HT1080 (cell line): ENCODE measurements around the gene EXOSC5. TPM values are rescaled to one million over a fixed set of nuclear protein-coding genes. Genes with fewer than 3 reads are reported as not detected.
"Not testable (repeated sequence)": the region's sequence is repeated elsewhere in the genome, so short reads cannot be mapped to it uniquely, and the experiment has no call there.

ENCODE experiments used
- DNase-seq: peaks from one replicate; pipeline ENCODE4 v3.0.0-alpha.2; 2015; ENCODE audit warnings: low read depth
- total RNA-seq: library from RNA; depleted of rRNA; stranded (reverse); fragments of >200 nt; shearing (Covaris generic); gene quantifications from 2 replicates; pipeline ENCODE4 v1.2.3, GENCODE V29; 2014

The EXOSC5 gene
- total RNA-seq, 1 experiment from 2014 or later, result 64.9 TPM

DNA sequence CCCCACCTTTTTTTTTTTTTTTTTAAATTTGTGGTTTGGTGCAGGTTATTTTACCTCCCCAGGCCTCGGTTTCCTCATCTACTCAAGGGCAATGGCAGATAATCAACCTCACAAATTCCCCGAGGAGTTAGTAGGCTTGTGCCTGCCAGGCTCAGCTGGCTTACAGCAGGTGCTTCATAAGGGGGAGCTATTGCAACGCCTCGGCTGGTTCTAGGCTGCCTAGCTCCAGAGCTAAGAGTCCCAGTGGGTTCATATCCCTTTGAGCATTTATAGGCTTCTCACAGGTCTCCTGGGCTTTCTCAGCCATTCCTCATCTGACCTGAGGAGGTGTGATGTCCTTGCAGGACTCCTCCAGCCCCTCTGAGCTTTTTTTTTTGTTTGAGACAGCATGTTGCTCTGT is 11.1 kb upstream of the EXOSC5 start:
- DNase-seq, result no peak

- DNase-seq, result no peak
Observed at GRCh38 chr19:41407271-41407670, 10.1 kb upstream of the EXOSC5 start.

GRCh38 chr19:41405776-41406175 is 8.6 kb upstream of the EXOSC5 start:
- no peak for DNase-seq

DNA sequence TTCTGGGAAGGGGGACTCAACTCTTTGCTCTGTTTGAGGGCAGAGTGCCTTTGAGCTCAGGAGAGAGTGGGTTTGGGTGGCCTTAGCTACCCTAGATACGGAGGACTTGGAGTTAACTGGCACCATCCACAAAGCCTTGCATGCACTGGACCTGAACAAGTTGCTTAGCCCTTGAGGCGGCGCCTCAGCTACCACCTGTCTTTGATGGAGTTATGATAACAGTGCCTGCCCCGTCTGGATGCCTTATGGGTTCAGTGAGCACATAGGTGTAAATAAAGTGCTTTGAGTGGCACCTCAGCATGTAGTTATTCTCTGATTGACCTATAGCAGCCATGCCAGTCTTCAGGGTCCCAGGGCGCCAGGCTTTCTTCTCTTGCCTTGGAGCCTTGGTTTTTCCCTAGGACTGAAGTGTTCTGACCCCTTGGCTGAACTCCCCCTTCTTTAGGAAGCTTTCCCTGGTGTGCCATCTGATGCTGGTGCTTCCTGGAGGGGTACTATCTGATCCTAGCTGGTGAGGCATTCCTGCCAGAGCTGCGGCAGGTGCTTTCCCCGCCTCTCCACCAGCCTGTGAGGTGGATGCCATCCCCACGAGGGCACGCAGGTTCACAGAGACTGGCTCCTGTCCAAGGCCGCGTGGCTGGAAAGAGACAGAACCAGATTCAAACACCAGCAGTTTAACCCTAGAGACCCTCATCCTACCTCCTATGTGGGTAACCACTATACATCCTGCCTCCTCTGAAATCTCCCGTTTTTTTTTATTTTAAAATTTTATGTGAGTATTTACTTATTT is 6.2 kb upstream of the EXOSC5 start:
- no peak for DNase-seq

DNA sequence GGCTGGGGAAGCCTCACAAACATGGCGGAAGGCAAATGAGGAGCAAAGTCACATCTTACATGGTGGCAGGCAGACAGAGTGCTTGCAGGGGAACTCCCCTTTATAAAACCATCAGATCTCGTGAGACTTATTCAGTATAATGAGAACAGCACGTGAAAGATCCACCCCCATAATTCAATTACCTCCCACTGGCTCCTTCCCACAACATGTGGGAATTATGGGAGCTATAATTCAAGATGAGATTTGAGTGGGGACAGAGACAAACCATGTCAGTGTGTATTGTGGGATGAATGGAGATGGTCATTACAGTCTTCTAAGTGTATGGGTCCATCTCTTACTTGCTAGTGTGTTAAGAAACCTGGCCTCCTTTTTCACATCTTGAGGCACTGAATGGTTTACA is 4.9 kb upstream of the EXOSC5 start:
- DNase-seq, result no peak

DNA sequence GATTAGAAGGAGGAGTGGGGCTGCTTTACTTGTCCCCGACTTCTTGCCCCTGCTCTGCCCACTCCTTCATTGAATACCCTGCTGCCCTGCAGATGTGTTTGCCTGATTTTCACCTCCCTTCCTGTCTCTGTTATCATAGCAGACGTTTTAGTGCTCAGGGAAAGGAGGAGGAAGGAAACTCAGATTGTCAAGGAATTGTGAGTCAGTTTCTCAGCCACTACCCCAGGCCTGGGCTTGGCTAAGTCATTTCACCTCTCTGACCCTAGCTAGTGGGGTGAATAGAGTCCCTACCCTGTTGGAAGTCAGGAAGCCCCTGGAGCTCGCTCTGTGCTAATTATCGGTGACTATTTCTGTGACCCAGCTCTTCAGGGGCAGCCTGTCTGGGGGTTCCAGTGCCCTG is 4.3 kb upstream of the EXOSC5 start:
- DNase-seq, result no peak

DNA sequence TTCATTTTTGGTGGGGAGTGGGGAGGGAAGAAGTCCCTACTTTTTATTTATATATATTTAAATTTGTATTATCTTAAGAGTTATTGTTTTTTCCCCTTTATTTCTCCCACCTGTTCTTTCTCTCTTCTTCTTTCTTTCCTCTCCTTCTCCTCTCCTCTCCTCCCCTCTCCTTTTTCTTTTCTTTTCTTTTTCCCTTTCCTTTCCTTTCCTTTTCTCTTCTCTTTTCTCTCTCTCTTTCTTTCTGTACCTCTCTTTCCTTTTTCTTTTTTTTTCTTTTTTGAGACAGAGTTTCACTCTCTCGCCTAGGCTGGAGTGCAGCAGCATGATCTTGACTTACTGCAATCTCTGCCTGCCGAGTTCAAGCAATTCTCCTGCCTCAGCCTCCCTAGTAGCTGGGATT is 2.4 kb upstream of the EXOSC5 start:
- no peak for DNase-seq

DNA sequence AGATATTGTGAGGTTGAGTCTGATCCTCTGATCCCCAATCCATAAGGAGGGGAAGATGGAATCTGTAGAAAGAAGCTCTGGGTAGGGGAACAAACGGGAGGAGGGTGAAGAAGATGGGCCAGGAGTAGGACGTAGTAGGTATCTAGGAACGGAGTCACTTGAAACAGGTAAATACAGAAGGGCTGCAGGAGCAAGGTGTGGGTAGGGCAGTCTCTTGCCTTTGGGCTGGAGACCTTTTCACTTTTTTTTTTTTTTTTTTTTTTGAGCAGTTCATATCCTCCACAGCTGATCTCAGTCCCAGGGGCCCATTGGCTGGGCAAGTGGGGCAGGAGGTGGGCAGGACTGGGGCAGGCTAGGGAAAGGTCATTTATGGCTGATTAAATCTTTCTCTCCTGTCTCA is 1.9 kb upstream of the EXOSC5 start:
- no peak for DNase-seq

- no peak for DNase-seq
Observed at GRCh38 chr19:41398598-41398997, 1.4 kb upstream of the EXOSC5 start.

DNA sequence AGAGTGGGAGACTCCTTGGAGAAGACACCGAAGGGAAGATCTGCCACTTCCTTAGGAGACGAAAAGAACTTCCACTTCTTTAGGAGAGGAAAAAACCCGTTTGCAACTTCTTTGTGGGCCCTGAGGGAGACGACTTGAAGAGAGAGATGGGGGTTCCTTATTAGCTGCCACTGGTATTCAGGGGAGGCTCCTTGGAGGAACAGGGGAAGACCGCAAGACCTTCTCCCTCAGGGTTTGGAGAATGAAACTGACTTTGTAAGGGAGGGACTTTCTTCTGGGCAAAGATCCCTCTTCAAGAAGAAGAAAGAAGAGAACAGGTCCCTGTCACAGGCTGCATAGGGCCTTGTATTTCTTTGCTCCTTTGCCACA is 875 bp upstream of the EXOSC5 start:
- no peak for DNase-seq

DNA sequence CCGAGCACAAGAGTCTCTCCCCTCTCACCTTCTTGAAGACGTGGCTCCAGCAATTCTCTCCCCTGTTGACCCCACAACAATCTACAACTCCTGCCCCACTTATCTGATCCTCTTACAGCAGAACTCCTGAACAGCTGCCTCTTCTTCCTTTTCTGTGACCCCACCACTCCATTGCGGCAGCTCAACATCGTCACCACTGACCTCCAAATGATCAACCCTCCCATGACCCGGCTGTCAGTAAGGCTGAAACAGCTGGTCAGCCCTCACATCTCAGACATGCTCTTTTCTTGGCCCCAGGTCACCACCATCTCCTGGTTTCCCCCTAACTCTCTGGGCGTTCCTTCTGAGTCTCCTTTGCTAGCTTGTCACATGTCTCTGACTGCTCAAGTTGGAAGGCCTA is 1.8 kb downstream of the EXOSC5 start:
- DNase-seq, result no peak

DNA sequence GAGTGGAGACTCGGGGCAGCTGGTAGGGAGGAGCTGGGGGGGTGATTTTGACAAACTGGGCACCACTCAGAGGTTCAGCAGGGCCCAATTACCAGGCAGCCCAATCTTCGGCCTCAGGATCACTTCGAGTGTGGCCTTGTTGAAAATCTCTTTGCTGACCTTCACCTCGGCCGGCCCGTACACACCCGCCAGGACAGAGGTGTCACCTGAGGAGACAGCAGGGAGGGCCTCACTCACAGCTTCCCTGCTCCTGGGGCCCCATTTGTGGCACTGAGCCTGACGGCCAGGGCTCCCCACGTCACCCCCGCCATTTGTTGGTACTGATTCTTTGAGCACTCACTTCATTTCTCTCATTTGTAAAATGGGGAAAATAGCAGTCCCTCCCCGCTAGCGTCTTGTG is 4.4 kb downstream of the EXOSC5 start:
- no peak for DNase-seq

- no peak for DNase-seq
Observed at GRCh38 chr19:41391618-41392017, 5.5 kb downstream of the EXOSC5 start.

- no peak for DNase-seq
Observed at GRCh38 chr19:41386442-41386841, 10.7 kb downstream of the EXOSC5 start.

GRCh38 chr19:41384351-41384750 is 12.8 kb downstream of the EXOSC5 start:
- no peak for DNase-seq

GRCh38 chr19:41381536-41381935 is 15.6 kb downstream of the EXOSC5 start:
- DNase-seq, result not testable (repeated sequence)

- DNase-seq, result no peak
Observed at GRCh38 chr19:41377977-41378709, 19.0 kb downstream of the EXOSC5 start.

DNA sequence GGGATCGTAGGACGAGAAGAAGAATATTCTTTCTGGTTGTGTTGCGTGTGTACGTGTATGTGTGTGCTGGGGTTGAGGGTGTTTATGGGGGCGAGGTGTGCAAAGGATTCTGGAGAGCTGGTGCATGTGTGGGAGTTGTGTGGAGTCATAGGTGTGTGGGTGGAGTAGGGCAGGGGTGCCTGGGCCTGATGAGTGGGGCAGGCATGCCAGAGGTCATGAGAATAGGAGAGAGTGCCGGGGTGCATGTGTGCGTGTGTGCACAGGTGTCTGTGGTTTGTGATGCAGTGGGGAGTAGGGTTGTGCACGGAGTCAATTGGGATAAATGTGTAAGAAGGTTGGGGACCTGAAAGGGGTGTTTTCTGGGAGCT is 20.2 kb downstream of the EXOSC5 start:
- no peak for DNase-seq

DNA sequence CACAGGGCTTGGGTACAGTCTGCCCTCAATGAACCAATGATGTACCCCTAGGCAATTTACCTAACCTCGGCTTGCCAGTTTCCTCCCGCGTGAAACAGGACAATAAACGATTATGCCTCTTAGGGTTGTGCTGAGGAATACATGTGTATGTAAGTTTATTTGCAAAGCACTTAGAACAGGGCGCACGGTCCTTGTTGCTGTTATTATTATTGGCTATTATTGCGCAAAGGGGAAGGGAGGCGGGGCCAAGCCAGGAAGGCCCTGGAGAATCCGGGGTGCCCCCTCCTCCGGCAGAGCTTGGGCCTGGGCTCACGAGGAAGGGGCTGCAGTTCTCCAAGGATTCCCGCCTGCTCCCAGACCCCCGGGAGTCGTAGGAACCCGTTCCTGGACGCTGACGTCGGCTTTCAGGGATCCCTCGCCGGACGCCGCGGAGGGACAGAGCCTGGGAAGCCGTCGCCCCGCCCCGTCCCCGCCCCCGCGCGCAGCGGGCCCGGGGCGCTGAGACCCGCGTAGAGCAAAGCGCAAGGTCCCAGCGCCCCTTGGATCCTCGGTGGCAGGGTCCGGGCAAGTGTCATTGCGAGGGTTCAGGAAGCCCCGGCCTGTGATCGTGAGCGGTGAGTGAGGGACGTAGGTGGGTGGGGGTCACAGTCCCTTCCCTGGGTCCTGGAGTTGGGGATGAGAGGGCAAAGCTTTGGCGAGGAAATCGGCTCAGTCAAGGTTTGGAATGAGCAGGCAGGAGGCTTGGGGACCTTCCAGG is 20.7 kb downstream of the EXOSC5 start, which contains the start of gene TMEM91:
Gene TMEM91, plus strand, starts transcription at position 293 of the 757 bp plus-strand sequence. CDS start 1,777 bp downstream, outside the sequence.
- DNase-seq, result no peak

DNA sequence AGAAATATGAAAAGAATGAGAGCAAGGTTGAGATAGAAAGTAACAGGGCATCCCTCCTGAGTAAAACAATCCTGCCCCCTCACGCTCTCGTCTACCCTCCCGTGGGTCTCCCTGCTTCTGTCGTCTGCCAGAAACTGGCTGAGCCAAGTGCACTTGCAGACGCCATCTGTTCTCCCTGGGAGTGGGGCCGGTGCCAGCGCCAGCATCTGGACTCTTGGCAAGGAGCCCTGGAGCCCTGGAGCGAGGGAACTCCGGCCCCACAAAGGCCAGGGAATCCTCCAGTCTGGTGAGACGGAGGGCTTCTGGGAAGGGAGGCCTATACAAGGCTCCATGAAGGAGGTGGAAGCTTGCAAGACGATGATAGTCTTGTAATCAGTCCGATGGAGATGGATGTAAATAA is 23.2 kb downstream of the EXOSC5 start:
- no peak for DNase-seq

- DNase-seq, result no peak
Observed at GRCh38 chr19:41372501-41372900, 24.7 kb downstream of the EXOSC5 start.

- DNase-seq, result no peak
Observed at GRCh38 chr19:41371541-41371940, 25.6 kb downstream of the EXOSC5 start.
